ENCODE data around the gene NAT8L. TPM values are rescaled to one million over a fixed set of nuclear protein-coding genes. Genes with fewer than 3 reads are reported as not detected.

The NAT8L gene
- polyA plus RNA-seq, 1 donor from 2014 or later = 12.6 TPM

GRCh38 chr4:2096073-2096609 is 37.0 kb downstream of the NAT8L start:
- Histone ChIP-seq H3K9me2 (ENCODE audit: insufficient read depth, low read length) (no peaks in the 10 kb centered on the region), H3K79me2 (replicated peaks; ENCODE audit: insufficient read depth, low read length) (no peaks in the 10 kb centered on the region), H4K20me1 (ENCODE audit: insufficient read depth) (no peaks in the 10 kb centered on the region), H3K9ac (ENCODE audit: low read length) (no peak overlapping the region), H2AFZ (ENCODE audit: low read depth, low read length) (no peak overlapping the region), H3K4me3 (ENCODE audit: low read length) (no peak overlapping the region), H3K4me2 (ENCODE audit: low read length) (no peak overlapping the region), H3K27me3 (ENCODE audit: insufficient read depth, low read depth, low read length) (no peaks in the 10 kb centered on the region), H3F3A (ENCODE audit: insufficient read depth, low read length, poor library complexity, severe bottlenecking) (no peaks in the 10 kb centered on the region), H3K9me3 (ENCODE audit: low read length) (peaks cover 4% of the 10 kb centered on the region), H3K36me3 (ENCODE audit: insufficient read depth, low read length) (no peaks in the 10 kb centered on the region), H3K27ac (ENCODE audit: low read length) (no peak overlapping the region)
- TF ChIP-seq EP300 (conservative IDR thresholded peaks at IDR 0.05; ENCODE audit: poor library complexity, severe bottlenecking) = no peak
- TF ChIP-seq, protein P1, sequence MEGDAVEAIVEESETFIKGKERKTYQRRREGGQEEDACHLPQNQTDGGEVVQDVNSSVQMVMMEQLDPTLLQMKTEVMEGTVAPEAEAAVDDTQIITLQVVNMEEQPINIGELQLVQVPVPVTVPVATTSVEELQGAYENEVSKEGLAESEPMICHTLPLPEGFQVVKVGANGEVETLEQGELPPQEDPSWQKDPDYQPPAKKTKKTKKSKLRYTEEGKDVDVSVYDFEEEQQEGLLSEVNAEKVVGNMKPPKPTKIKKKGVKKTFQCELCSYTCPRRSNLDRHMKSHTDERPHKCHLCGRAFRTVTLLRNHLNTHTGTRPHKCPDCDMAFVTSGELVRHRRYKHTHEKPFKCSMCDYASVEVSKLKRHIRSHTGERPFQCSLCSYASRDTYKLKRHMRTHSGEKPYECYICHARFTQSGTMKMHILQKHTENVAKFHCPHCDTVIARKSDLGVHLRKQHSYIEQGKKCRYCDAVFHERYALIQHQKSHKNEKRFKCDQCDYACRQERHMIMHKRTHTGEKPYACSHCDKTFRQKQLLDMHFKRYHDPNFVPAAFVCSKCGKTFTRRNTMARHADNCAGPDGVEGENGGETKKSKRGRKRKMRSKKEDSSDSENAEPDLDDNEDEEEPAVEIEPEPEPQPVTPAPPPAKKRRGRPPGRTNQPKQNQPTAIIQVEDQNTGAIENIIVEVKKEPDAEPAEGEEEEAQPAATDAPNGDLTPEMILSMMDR (IDR thresholded peaks at IDR 0.05; ENCODE audit: poor library complexity, severe bottlenecking) = no peak
- no peak for TF ChIP-seq TAF1 (IDR thresholded peaks at IDR 0.05; ENCODE audit: low read depth)
- TF ChIP-seq POLR2AphosphoS5 (IDR thresholded peaks at IDR 0.05) = no peak
- TF ChIP-seq, protein P2, sequence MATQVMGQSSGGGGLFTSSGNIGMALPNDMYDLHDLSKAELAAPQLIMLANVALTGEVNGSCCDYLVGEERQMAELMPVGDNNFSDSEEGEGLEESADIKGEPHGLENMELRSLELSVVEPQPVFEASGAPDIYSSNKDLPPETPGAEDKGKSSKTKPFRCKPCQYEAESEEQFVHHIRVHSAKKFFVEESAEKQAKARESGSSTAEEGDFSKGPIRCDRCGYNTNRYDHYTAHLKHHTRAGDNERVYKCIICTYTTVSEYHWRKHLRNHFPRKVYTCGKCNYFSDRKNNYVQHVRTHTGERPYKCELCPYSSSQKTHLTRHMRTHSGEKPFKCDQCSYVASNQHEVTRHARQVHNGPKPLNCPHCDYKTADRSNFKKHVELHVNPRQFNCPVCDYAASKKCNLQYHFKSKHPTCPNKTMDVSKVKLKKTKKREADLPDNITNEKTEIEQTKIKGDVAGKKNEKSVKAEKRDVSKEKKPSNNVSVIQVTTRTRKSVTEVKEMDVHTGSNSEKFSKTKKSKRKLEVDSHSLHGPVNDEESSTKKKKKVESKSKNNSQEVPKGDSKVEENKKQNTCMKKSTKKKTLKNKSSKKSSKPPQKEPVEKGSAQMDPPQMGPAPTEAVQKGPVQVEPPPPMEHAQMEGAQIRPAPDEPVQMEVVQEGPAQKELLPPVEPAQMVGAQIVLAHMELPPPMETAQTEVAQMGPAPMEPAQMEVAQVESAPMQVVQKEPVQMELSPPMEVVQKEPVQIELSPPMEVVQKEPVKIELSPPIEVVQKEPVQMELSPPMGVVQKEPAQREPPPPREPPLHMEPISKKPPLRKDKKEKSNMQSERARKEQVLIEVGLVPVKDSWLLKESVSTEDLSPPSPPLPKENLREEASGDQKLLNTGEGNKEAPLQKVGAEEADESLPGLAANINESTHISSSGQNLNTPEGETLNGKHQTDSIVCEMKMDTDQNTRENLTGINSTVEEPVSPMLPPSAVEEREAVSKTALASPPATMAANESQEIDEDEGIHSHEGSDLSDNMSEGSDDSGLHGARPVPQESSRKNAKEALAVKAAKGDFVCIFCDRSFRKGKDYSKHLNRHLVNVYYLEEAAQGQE (IDR thresholded peaks at IDR 0.05; ENCODE audit: borderline replicate concordance) = no peak

DNA sequence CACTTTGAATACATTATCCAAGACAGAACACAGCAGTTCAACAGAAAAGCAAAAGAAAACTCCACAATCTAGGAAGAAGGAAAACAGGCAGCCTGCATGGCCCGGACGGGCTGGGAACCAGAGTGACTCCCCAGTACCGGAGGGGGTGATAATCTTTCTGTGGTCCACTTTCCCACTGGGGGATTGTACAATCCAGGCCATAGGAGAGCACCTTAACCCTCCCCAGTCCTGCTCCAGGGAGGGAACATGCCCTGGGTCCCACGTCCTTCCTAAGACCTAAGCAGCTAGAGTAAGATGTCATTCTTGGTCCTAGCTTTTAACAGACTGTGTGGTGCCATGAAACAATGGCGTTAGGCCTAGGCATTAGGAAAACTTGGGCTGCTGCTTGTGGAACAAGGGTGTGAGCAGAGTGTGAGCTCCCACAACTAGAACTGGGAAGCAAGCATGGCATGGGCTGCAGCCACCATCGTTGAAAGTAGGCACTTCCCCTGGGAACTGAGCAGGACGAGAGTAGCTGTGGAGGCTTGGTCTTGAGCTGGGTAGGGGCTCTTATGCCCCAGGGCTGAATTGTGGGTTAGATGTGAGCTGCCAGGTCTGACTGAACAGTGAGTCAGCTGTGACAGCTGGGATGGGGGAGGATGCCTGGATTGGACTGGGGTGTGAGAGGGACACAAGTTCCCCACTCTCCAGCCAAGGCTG is 42.4 kb downstream of the NAT8L start:
- Histone ChIP-seq H3K9me2 (ENCODE audit: insufficient read depth, low read length) (no peaks in the 10 kb centered on the region), H3K4me3 (ENCODE audit: low read length) (no peak overlapping the region), H4K20me1 (ENCODE audit: insufficient read depth) (no peaks in the 10 kb centered on the region), H3K27me3 (ENCODE audit: insufficient read depth, low read depth, low read length) (no peaks in the 10 kb centered on the region), H3K9me3 (ENCODE audit: low read length) (peaks cover 9% of the 10 kb centered on the region), H2AFZ (ENCODE audit: low read depth, low read length) (no peak overlapping the region), H3K79me2 (replicated peaks; ENCODE audit: insufficient read depth, low read length) (no peaks in the 10 kb centered on the region), H3K9ac (ENCODE audit: low read length) (no peak overlapping the region), H3F3A (ENCODE audit: insufficient read depth, low read length, poor library complexity, severe bottlenecking) (no peaks in the 10 kb centered on the region), H3K27ac (ENCODE audit: low read length) (no peak overlapping the region), H3K36me3 (ENCODE audit: insufficient read depth, low read length) (no peaks in the 10 kb centered on the region), H3K4me2 (ENCODE audit: low read length) (no peak overlapping the region)
- TF ChIP-seq RAD21 (conservative IDR thresholded peaks at IDR 0.05) = no peak
- TF ChIP-seq EZH2 (IDR thresholded peaks at IDR 0.05; ENCODE audit: borderline replicate concordance, insufficient read depth, low read length, poor library complexity, severe bottlenecking) = no peak
- TF ChIP-seq, protein P1 (IDR thresholded peaks at IDR 0.05; ENCODE audit: poor library complexity, severe bottlenecking) = no peak
- TF ChIP-seq, protein P2 (IDR thresholded peaks at IDR 0.05; ENCODE audit: borderline replicate concordance) = no peak
- TF ChIP-seq SMC3 (conservative IDR thresholded peaks at IDR 0.05; ENCODE audit: poor library complexity) = no peak
- no peak for TF ChIP-seq MXI1 (conservative IDR thresholded peaks at IDR 0.05; ENCODE audit: poor library complexity, severe bottlenecking)
- TF ChIP-seq TAF1 (IDR thresholded peaks at IDR 0.05; ENCODE audit: low read depth) = no peak
- TF ChIP-seq EP300 (conservative IDR thresholded peaks at IDR 0.05; ENCODE audit: poor library complexity, severe bottlenecking) = no peak
- no peak for TF ChIP-seq POLR2AphosphoS5 (IDR thresholded peaks at IDR 0.05)

Measured in neural cell (in vitro differentiated cells).